ENCODE data around the gene FAM24A. TPM values are rescaled to one million over a fixed set of nuclear protein-coding genes. Genes with fewer than 3 reads are reported as not detected.

The FAM24A gene
- total RNA-seq, 1 donor from 2014 or later = not detected

DNA sequence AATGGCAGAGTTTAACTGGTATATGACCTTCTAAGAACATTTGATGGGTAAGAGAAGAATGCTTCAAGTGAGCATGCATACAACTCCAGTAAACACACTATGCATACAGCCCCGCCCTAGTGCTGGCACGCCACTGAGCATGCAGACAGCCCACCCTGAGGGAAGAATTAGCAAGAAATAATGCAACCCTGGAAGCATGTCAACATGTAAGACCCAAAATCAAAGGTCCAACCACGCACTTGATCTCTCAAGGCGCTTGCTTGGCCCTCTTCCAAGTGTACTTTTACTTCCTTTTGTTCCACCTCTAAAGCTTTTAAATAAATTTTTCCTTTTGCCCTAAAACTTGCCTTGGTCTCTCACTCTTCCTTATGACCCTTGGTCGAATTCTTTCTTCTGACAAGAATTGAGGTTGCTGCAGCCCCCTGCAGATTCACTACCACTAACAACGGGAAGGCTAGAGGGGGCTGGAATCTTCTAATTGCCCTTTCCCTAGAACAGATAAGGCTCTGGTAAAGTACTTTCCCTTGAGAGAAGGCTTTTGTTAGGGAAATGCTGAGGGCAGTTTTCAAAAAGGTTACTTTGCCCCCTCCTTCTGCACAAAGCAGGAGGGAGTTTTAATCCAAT lies 34.5 kb upstream of the FAM24A start:
- no peaks in the 10 kb centered on the region for H3K36me3 ChIP-seq
- DNase-seq = no peak
- H3K27me3 ChIP-seq = no peaks in the 10 kb centered on the region
- intact Hi-C loops (cut with DNase I) = no loop called here
- H3K4me1 ChIP-seq = peaks cover 6% of the 10 kb centered on the region
- H3K27ac ChIP-seq = no peak overlapping the region
- H3K9me3 ChIP-seq = no peaks in the 10 kb centered on the region
- no peak overlapping the region for H3K4me3 ChIP-seq
- ATAC-seq = no peak
- TF ChIP-seq, protein P1, sequence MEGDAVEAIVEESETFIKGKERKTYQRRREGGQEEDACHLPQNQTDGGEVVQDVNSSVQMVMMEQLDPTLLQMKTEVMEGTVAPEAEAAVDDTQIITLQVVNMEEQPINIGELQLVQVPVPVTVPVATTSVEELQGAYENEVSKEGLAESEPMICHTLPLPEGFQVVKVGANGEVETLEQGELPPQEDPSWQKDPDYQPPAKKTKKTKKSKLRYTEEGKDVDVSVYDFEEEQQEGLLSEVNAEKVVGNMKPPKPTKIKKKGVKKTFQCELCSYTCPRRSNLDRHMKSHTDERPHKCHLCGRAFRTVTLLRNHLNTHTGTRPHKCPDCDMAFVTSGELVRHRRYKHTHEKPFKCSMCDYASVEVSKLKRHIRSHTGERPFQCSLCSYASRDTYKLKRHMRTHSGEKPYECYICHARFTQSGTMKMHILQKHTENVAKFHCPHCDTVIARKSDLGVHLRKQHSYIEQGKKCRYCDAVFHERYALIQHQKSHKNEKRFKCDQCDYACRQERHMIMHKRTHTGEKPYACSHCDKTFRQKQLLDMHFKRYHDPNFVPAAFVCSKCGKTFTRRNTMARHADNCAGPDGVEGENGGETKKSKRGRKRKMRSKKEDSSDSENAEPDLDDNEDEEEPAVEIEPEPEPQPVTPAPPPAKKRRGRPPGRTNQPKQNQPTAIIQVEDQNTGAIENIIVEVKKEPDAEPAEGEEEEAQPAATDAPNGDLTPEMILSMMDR (IDR thresholded peaks at IDR 0.05) = no peak

DNA sequence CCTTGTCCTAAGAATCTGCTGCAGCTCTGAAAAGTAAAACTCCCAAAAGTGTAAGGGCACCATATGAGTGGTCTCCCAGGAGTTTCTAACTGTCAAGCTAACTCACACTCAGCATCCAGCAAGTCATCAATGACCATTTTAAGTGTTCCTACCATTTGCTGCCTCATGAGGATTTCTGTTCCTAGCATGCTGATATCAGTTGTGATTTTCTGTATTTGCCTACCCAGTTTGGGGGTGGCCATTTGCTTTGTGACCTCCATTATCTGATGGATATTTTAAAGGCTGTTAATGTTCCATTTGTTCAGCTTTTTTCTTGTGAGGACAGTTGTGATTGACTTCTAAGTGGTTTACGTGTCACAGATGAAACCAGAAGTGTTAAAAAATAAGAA lies 33.9 kb upstream of the FAM24A start:
- peaks cover 6% of the 10 kb centered on the region for H3K4me1 ChIP-seq
- intact Hi-C loops (cut with DNase I) = no loop called here
- TF ChIP-seq, protein P1 (IDR thresholded peaks at IDR 0.05) = no peak
- ATAC-seq (no peak), DNase-seq (no peak)
- no peaks in the 10 kb centered on the region for H3K27me3 ChIP-seq
- H3K4me3 ChIP-seq = no peak overlapping the region
- H3K27ac ChIP-seq = no peak overlapping the region
- no peaks in the 10 kb centered on the region for H3K9me3 ChIP-seq
- no peaks in the 10 kb centered on the region for H3K36me3 ChIP-seq

DNA sequence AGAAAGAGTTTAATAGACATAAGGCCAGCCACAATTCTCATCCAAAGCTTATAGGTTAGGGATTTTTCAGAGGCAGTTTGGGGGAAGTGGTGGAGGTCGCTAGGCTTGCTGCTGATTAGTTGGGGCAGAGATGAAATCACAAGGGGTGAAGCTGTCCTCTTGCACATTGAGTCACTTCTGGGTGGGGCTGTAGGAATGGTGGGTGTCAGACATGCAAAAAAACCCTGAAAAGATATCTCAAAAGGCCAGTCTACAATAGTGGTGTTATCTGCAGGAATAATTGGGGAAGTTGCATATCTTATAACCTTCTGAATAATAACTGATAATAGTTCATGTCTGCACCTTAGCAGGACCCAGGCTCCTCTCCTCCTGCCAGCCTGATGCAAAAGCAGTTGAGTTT lies 33.1 kb upstream of the FAM24A start:
- DNase-seq (no peak), ATAC-seq (no peak)
- TF ChIP-seq, protein P1 (IDR thresholded peaks at IDR 0.05) = no peak
- no peaks in the 10 kb centered on the region for H3K36me3 ChIP-seq
- H3K27ac ChIP-seq = no peak overlapping the region
- intact Hi-C loops (cut with DNase I) = no loop called here
- peaks cover 6% of the 10 kb centered on the region for H3K4me1 ChIP-seq
- no peaks in the 10 kb centered on the region for H3K27me3 ChIP-seq
- no peaks in the 10 kb centered on the region for H3K9me3 ChIP-seq
- no peak overlapping the region for H3K4me3 ChIP-seq

DNA sequence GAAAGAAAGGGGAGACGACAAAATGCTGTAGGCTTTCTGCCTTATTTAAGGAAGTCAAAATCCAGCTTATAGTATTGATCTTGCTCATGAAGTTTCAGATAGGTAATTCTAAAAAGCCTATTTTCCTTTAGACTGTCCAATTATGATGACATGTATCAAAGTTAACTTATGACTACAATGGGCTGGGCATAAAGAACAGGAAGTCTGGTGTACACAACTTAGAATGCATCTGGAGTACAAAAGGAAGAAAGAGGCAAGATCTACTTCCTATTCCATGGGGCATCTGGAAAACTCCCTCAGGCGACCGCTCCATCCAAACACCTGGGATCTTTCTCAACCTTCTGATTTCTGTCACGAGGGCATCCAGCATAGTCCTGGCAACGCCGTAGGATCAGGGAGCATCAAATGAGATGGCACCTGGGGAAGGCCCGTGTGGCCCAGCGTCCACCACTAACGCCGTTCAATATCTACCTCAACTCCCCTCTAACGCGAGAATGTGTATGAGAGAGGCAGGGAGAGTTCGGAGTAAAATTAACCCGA lies 31.5 kb upstream of the FAM24A start:
- DNase-seq = no peak
- no peaks in the 10 kb centered on the region for H3K36me3 ChIP-seq
- intact Hi-C loops (cut with DNase I) = no loop called here
- no peak for ATAC-seq
- no peaks in the 10 kb centered on the region for H3K9me3 ChIP-seq
- no peaks in the 10 kb centered on the region for H3K27me3 ChIP-seq
- TF ChIP-seq, protein P1 (IDR thresholded peaks at IDR 0.05) = no peak
- H3K4me3 ChIP-seq = peak overlapping the region; percentile 67
- H3K27ac ChIP-seq = peak overlapping the region; percentile 34
- H3K4me1 ChIP-seq = peaks cover 6% of the 10 kb centered on the region

DNA sequence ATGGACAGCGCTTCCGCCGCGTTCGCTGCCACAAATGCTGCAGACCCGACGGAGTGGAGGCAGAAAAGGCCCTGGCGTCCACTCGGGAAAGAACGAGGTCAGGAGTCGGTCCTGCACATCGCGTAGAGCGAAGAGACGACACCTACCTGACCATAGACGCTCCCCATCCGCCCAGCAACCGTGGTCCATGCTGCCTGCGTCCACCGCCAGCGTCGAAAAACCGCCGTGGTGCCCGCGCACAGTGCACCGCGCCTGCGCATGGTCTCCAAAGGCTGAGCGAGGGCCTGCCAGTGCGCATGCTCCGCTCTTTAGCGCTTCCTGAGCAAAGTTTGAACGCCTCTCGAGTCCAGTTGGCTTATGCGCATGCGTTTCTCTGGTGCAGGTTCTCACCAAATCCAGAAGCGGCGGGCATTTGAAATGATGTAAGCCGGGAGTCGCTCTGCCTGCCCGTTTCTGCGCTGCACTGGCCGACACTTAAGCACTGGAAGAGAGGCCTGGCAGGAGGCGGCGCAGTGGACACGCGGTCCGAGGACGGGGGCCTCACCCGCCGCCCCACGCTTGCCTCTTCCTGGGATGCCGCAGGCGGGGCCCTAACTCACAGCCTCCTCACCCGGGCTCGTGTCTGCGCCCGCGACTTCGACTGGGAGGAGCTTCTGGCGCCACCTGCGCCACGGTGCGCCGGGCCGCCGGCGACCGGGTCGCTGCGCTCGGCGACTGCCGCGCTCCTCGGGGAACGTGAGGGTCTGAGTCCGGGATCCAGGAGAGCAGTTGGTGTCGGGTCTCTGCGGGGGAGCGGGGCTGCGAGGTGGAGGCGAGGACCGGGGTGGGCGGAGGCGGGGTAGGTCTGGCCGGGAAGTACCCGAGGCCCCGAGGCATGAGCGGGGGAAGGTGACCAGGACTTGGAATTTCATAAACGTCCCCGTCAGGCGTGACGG lies 30.8 kb upstream of the FAM24A start, which contains the start of gene FAM24B:
Gene FAM24B, minus strand, starts transcription at position 243 of the 935 bp plus-strand sequence. CDS start 29,066 bp downstream, outside the sequence.
- Histone ChIP-seq H3K4me3 (peak within 1 kb of the TSS; percentile 67), H3K4me1 (peaks cover 6% of the 10 kb centered on the region), H3K36me3 (no peaks in the 10 kb centered on the region), H3K9me3 (no peaks in the 10 kb centered on the region), H3K27me3 (no peaks in the 10 kb centered on the region), H3K27ac (peak within 1 kb of the TSS; percentile 34)
- ATAC-seq (peak; percentile 97), DNase-seq (peak; percentile 95)
- intact Hi-C loops (cut with DNase I) = no loop called here
- TF ChIP-seq, protein P1 (IDR thresholded peaks at IDR 0.05) = no peak
